Transverse colon (tissue), 4 donors: ENCODE results near the gene ACE. TPM values are rescaled to one million over a fixed set of nuclear protein-coding genes. Genes with fewer than 3 reads are reported as not detected.

Experiments used
- DNase-seq: peaks from one replicate; pipeline ENCODE4 v3.0.0-alpha.2; 2019
- H3K27ac ChIP-seq, 4 donors: fragments of 200-600 bp; sonication (generic); 2 replicates each; pipeline ENCODE4 v1.5.1; 2016 to 2018; ENCODE audit warnings: inconsistent platforms in 4 of 4
- H3K27me3 ChIP-seq: fragments of 200-600 bp; sonication (generic); 2 replicates; pipeline ENCODE4 v1.5.1; 2017; ENCODE audit warnings: inconsistent platforms
- H3K36me3 ChIP-seq, 4 donors: fragments of 200-600 bp; sonication (generic); 2 replicates each; pipeline ENCODE4 v1.5.1; 2017 to 2019; ENCODE audit warnings: inconsistent platforms in 4 of 4
- H3K4me1 ChIP-seq, 4 donors: fragments of 200-600 bp; sonication (generic); 2 replicates each; pipeline ENCODE4 v1.5.1; 2017 to 2020; ENCODE audit warnings: inconsistent platforms in 4 of 4
- H3K4me3 ChIP-seq, 4 donors: fragments of 200-600 bp; sonication (generic); 1 replicate in 1 of 4; 2 replicates in 3 of 4; pipeline versions ENCODE4 v1.5.1 to v1.6.1; 2017 to 2019; ENCODE audit warnings: inconsistent platforms in 4 of 4
- H3K9me3 ChIP-seq, 2 donors: fragments of 200-600 bp; sonication (generic); 2 replicates each; pipeline ENCODE4 v1.5.1; 2017 to 2019; ENCODE audit warnings: inconsistent platforms in 2 of 2
- EP300 ChIP-seq: sonication (generic); formaldehyde crosslinking; IDR thresholded peaks from one replicate; pipeline ENCODE4 v1.6.1; 2017; ENCODE audit warnings: antibody characterized with exemption, low read depth
- POLR2A ChIP-seq: fragments of 450-650 bp; IDR thresholded peaks from one replicate; pipeline ENCODE4 v1.6.1; 2016; ENCODE audit warnings: antibody characterized with exemption, mild to moderate bottlenecking, moderate library complexity
- POLR2AphosphoS5 ChIP-seq, 3 donors: sonication (generic); formaldehyde crosslinking; IDR thresholded peaks; one replicate each; pipeline ENCODE4 v1.6.1; 2016; ENCODE audit warnings: antibody characterized with exemption in 3 of 3
- WGBS, 2 donors: methylation state at CpG; one replicate each; pipeline ENCODE4 v1.1.5; 2018; ENCODE audit warnings: low coverage in 1 of 2; 5-methylcytosine and 5-hydroxymethylcytosine counted together
- in situ Hi-C, 4 donors: fragments of 200-750 bp; cut with MboI; loops; one replicate each; pipeline versions ENCODE4 v1.15.0 to v1.15.1; 2017; ENCODE audit warnings: low sequenced_read_pairs in 3 of 4, low pct_ligation_motif_present in 1 of 4, low pct_unique_long_range_greater_than_20kb in 1 of 4
- intact Hi-C: fragments of 100-400 bp; cut with DNase I; formaldehyde crosslinking; loops from one replicate; pipeline ENCODE4 v1.15.1; 2023; ENCODE audit warnings: low total_unique reads
- total RNA-seq, 4 donors: library from RNA; depleted of rRNA; stranded (reverse); fragments of >200 nt; gene quantifications; one replicate each; pipeline ENCODE4 v1.1.0, GENCODE V29; 2016
- TF ChIP-seq, protein P1 (sequence below), 5 experiments: fragments of 200-600 bp in 3 of 5; fragments of 450-650 bp in 2 of 5; sonication (generic) in 3 of 5; IDR thresholded peaks; 1 replicate in 2 of 5; 2 replicates in 3 of 5; pipeline ENCODE4 v1.5.1; 2016 to 2017; ENCODE audit warnings: antibody characterized with exemption in 5 of 5, inconsistent platforms in 3 of 5, mild to moderate bottlenecking in 2 of 5, moderate library complexity in 1 of 5

The ACE gene
- total RNA-seq, 4 donors from 2014 or later: 6.0 to 56.7 (median 28.0) TPM

DNA sequence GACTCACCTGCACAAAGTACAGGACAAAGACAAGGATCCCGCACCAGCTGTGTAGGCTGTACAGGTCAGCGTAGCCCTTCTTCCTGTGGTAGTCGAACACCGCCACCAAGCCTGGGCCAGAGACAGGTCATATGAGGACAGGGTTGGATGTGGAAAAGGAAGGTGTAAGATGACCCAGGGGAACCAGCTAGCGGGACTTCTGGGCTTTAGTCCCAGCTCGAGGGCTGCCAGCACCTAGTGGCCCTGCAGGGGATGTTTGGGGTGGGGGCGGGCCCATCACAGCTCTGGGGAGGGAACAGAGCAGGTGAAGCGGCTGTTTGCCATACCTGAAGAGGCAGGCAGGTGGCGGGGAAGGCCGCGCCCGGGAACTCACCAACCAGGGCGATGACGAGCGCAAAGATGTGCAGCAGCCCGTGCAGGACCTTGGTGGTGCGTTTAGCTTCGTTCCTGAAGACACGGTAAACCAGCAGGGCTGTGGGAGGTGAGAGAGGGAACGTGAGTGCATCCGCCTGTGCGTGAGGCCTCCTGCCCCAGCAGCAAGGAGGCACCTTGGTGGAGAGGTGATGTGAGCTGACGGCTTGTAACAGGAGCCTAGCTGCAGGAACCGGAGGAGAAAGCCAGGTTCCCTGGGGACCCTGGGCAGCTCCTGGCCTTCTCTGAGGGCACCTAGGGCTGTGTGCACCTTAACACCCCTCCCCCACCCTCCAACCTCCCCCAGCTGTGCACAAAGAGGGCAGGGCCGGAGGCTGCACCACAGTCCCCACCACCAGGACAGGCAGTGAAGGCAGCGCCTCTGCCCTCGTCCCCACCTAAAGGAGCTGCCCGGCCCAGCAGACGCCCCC, 41.0 kb upstream of the ACE start:
- peak; percentile 42 for DNase-seq
- in situ Hi-C loops: no loop called here
- H3K36me3 ChIP-seq: no peaks in the 10 kb centered on the region
- H3K4me3 ChIP-seq: no peak overlapping the region
- H3K9me3 ChIP-seq: no peaks in the 10 kb centered on the region
- H3K4me1 ChIP-seq: peaks cover 20 to 77% (median 54%) of the 10 kb centered on the region in 4 donors
- TF ChIP-seq POLR2AphosphoS5 (IDR thresholded peaks at IDR 0.05) (no peak), EP300 (no peak), POLR2A (no peak)
- TF ChIP-seq, protein P1, sequence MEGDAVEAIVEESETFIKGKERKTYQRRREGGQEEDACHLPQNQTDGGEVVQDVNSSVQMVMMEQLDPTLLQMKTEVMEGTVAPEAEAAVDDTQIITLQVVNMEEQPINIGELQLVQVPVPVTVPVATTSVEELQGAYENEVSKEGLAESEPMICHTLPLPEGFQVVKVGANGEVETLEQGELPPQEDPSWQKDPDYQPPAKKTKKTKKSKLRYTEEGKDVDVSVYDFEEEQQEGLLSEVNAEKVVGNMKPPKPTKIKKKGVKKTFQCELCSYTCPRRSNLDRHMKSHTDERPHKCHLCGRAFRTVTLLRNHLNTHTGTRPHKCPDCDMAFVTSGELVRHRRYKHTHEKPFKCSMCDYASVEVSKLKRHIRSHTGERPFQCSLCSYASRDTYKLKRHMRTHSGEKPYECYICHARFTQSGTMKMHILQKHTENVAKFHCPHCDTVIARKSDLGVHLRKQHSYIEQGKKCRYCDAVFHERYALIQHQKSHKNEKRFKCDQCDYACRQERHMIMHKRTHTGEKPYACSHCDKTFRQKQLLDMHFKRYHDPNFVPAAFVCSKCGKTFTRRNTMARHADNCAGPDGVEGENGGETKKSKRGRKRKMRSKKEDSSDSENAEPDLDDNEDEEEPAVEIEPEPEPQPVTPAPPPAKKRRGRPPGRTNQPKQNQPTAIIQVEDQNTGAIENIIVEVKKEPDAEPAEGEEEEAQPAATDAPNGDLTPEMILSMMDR (IDR thresholded peaks at IDR 0.05): peak; percentile 16 to 72 (median 35)
- H3K27me3 ChIP-seq: no peaks in the 10 kb centered on the region
- WGBS, 2 donors: 62 to 85% methylated on average over 5 to 29 of the region's 29 CpGs
- intact Hi-C loops: no loop called here
- peak overlapping the region; percentile 26 to 77 (median 66) for H3K27ac ChIP-seq

DNA sequence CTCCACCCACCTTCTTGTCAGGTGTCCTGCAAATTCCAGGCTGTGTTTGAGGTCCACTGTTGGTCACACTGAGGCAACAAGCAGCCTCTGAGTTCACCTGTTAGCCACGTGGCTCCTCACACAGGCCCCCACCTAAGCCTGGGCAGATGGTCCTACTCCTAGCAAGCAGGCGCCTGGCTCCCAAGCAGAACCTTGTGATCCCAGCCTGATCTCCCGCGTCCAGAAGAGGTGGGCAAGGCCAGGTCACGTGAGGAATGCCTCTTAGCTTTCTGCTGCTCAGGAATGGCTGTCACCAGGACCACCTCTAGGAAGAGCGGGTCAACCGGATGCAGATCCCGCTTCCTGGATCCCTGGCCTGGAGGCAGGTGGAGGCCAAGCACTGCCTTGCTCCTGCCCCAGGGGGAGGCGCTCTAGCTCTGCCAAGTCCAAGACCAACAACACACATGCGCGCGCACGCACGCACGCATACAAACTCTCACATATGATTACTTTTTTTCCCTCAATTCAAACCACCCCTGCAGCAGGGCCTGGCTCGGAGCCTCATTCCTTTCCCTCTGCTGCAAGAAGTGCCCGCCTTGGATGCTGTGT, 40.2 kb upstream of the ACE start:
- Histone ChIP-seq H3K36me3 (no peaks in the 10 kb centered on the region), H3K27me3 (no peaks in the 10 kb centered on the region), H3K27ac (no peak overlapping the region), H3K4me3 (no peak overlapping the region), H3K4me1 (peaks cover 13 to 70% (median 50%) of the 10 kb centered on the region in 4 donors), H3K9me3 (no peaks in the 10 kb centered on the region)
- WGBS, 2 donors: 90% methylated on average over 17 of the region's 17 CpGs; no CpG with 5 or more reads in 1 of the 2 donors
- TF ChIP-seq POLR2AphosphoS5 (IDR thresholded peaks at IDR 0.05): no peak
- intact Hi-C loops: no loop called here
- DNase-seq: no peak
- in situ Hi-C loops: no loop called here

DNA sequence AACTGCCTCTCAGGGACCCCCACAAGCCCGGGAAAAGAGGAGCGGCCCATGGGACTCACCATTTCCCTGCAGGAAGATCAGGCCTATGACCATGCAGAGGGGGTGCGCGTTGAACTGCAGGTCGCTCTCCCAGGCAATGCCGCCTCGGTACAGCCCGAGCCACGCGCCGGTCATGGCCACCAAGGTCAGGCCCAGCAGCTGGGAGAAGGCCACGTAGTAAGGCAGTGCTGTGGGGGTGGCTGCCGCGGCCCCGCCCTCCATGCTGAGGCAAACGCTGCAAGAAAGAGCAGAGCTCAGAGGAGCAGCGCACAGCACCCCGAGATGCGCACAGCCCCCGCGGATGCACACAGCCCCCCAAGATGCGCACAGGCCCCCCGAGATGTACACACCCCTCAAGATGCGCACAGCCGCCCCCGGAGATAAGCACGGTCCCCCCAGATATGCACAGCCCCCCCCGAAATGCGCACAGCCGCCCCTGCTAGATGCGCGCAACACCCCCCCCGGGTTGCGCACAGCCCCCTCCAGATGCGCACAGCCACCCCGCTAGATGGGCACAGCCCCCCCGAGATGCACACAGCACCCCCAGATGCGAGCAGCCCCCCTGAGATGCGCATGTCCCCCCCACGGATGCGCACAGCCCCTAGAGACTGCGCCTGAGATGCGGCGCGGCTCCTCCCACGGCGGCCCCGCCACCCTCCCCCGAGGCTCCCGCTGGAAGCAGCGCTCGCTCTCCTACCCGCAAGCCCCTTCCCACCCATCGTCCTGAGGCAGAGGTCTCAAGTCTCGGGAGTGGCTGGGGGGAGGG, 39.4 kb upstream of the ACE start:
- in situ Hi-C loops (no loop called here), intact Hi-C loops (no loop called here)
- Histone ChIP-seq H3K27me3 (no peaks in the 10 kb centered on the region), H3K27ac (no peak overlapping the region), H3K4me1 (peaks cover 10 to 62% (median 43%) of the 10 kb centered on the region in 4 donors), H3K4me3 (no peak overlapping the region), H3K36me3 (no peaks in the 10 kb centered on the region), H3K9me3 (no peaks in the 10 kb centered on the region)
- TF ChIP-seq, protein P1 (IDR thresholded peaks at IDR 0.05): no peak
- no peak for DNase-seq
- WGBS, 2 donors: 81% methylated on average over 29 of the region's 55 CpGs; no CpG with 5 or more reads in 1 of the 2 donors

DNA sequence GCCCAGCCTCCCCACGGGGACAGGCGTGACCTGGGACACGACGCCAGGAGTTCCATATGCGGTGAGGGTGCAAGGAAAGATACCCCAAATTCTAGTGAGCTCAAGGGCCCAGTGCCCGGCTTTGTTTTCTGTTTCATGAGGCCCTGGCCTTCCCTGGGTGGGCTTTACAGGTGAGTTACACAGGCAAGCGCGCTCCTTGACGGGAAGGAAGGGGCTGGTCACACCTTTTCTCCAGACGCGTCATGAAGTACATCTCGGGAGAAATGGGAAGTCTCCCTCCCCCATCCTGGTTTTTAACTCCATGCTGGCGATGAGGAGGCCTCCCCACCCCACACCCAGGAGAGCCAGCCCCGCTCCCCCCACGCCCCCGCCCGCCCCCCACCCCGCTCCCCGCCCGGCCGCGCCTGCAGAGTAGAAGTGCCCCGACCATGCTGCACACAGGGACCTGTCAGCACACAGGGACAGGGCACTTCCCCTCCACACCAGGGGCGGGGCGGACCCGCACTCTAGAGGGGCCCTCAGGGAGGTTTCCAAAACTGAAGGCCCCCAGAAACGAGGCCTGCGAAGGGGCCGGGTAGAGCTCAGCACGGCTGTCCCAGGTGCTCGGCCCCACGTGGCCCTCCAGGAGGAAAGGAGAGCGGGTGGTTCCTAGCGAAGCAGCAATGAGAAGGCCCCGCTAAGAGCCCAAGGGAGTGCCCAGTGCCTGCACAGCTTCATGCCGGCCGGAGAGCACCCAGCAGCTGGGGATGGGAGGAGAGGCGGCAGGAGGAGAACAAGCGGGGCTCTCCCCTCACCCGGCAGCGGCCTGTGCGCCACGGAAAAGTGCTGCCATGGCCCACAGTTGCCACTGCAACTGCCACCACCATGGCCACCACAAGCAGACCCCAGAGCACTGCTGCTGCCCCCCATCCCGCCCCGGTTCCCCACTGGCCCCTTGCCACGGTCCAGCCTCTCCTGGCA, 38.5 kb upstream of the ACE start:
- Histone ChIP-seq H3K9me3 (no peaks in the 10 kb centered on the region), H3K27me3 (no peaks in the 10 kb centered on the region), H3K36me3 (no peaks in the 10 kb centered on the region), H3K4me3 (no peak overlapping the region), H3K27ac (peak overlapping the region; percentile 35 to 61 (median 52)), H3K4me1 (peaks cover 9 to 53% (median 34%) of the 10 kb centered on the region in 4 donors)
- TF ChIP-seq POLR2A (no peak), EP300 (no peak), POLR2AphosphoS5 (IDR thresholded peaks at IDR 0.05) (no peak)
- TF ChIP-seq, protein P1 (IDR thresholded peaks at IDR 0.05): no peak
- WGBS, 2 donors: 70% methylated on average over 46 of the region's 46 CpGs; no CpG with 5 or more reads in 1 of the 2 donors
- intact Hi-C loops: no loop called here
- in situ Hi-C loops: no loop called here
- DNase-seq: no peak
